ENCODE results near the gene TXNDC16.

Gene TXNDC16

DNA sequence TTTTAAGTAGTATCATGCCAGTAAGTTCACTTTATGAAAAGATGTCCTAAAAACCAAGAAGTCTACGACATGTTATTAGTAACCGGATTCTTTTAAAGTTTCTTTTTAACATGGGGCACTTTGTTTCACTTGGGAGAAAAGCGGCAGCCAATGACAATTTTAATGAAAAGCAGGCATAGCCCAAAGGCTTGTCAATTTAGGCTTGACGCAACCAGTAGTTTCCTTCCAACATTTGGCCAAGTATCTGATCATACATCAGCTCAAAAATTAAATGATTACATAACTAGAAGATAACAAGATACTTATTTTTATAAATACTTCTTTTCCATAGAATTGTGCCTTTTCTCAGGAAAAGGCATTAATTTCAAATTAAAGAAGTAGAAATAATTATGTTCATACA lies 112.8 kb downstream of the TXNDC16 start:
- no peak for DNase-seq (ENCODE audit: extremely low spot score)
- ChIA-PET CTCF (no interaction called here), POLR2A (no interaction called here)
- TF ChIP-seq SUZ12 (IDR thresholded peaks at IDR 0.05) (no peak), BHLHE40 (IDR thresholded peaks at IDR 0.05; ENCODE audit: borderline replicate concordance) (no peak), FOXK2 (IDR thresholded peaks at IDR 0.05) (no peak), CTBP1 (IDR thresholded peaks at IDR 0.05; ENCODE audit: borderline replicate concordance) (no peak), LEF1 (IDR thresholded peaks at IDR 0.05; ENCODE audit: borderline replicate concordance) (no peak), ZNF384 (IDR thresholded peaks at IDR 0.05) (no peak), FOXA1 (IDR thresholded peaks at IDR 0.05) (no peak), L3MBTL2 (conservative IDR thresholded peaks at IDR 0.05) (no peak), NFRKB (IDR thresholded peaks at IDR 0.05) (no peak), FOXM1 (IDR thresholded peaks at IDR 0.05; ENCODE audit: borderline replicate concordance) (no peak), SP1 (IDR thresholded peaks at IDR 0.05) (no peak), ARNT (IDR thresholded peaks at IDR 0.05) (no peak), TARDBP (IDR thresholded peaks at IDR 0.05) (no peak), ELF4 (IDR thresholded peaks at IDR 0.05) (no peak), HDGF (IDR thresholded peaks at IDR 0.05; ENCODE audit: borderline replicate concordance) (no peak)
- TF ChIP-seq, protein P1, sequence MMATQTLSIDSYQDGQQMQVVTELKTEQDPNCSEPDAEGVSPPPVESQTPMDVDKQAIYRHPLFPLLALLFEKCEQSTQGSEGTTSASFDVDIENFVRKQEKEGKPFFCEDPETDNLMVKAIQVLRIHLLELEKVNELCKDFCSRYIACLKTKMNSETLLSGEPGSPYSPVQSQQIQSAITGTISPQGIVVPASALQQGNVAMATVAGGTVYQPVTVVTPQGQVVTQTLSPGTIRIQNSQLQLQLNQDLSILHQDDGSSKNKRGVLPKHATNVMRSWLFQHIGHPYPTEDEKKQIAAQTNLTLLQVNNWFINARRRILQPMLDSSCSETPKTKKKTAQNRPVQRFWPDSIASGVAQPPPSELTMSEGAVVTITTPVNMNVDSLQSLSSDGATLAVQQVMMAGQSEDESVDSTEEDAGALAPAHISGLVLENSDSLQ (IDR thresholded peaks at IDR 0.05): no peak

DNA sequence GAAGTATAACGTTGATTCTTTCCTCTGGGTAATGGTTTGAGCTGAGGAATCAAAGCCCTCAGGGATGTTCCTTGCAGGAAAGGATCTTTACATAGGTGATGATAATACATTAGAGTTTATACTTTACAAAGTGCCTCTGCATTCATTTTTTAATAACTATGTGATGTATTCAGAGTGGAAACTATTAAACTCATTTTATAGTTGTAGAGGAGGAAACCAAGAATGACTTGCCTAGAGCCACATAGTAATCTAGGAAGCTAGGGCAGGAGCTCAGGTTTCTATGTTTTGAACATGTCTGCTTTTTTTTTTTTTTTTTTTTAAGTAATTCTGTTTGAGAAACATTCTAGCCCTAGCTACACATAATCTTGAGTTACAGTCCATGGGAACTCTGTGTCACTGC lies 117.3 kb downstream of the TXNDC16 start:
- POLR2A ChIA-PET: no interaction called here
- no peak for DNase-seq (ENCODE audit: extremely low spot score)
- CTCF ChIA-PET: no interaction called here
- TF ChIP-seq SP1 (IDR thresholded peaks at IDR 0.05) (no peak), TARDBP (IDR thresholded peaks at IDR 0.05) (no peak), HDGF (IDR thresholded peaks at IDR 0.05; ENCODE audit: borderline replicate concordance) (no peak), FOXM1 (IDR thresholded peaks at IDR 0.05; ENCODE audit: borderline replicate concordance) (no peak)

DNA sequence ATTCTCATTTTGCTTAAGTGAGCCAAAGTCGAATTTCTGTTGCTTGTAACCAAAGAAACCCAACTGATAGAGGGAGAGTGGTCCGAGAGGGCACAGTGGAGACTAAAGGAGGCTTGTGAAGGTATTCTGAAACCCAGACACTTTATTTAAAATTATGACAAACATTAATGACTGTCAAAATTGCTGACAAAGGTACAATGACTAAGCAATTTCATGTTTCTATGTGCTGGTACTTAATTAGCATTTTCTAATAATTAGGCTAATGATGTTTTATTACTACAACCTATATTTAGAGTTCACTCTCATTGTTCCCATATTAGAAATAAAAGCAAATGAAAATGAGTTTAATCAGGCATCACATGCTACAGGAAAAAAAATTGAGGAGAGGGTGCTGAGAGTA lies 121.8 kb downstream of the TXNDC16 start:
- no peak for TF ChIP-seq BHLHE40 (IDR thresholded peaks at IDR 0.05; ENCODE audit: borderline replicate concordance)
- TF ChIP-seq ELF4 (IDR thresholded peaks at IDR 0.05): no peak
- no peak for TF ChIP-seq SP1 (IDR thresholded peaks at IDR 0.05)
- TF ChIP-seq HDGF (IDR thresholded peaks at IDR 0.05; ENCODE audit: borderline replicate concordance): no peak
- no peak for TF ChIP-seq L3MBTL2 (conservative IDR thresholded peaks at IDR 0.05)
- TF ChIP-seq SUZ12 (IDR thresholded peaks at IDR 0.05): no peak
- TF ChIP-seq ARNT (IDR thresholded peaks at IDR 0.05): no peak
- TF ChIP-seq CTBP1 (IDR thresholded peaks at IDR 0.05; ENCODE audit: borderline replicate concordance): no peak
- no peak for TF ChIP-seq NFRKB (IDR thresholded peaks at IDR 0.05)
- TF ChIP-seq, protein P1 (IDR thresholded peaks at IDR 0.05): no peak
- no peak for TF ChIP-seq FOXA1 (IDR thresholded peaks at IDR 0.05)
- TF ChIP-seq LEF1 (IDR thresholded peaks at IDR 0.05; ENCODE audit: borderline replicate concordance): no peak
- DNase-seq (ENCODE audit: extremely low spot score): no peak
- ChIA-PET POLR2A (no interaction called here), CTCF (no interaction called here)

DNA sequence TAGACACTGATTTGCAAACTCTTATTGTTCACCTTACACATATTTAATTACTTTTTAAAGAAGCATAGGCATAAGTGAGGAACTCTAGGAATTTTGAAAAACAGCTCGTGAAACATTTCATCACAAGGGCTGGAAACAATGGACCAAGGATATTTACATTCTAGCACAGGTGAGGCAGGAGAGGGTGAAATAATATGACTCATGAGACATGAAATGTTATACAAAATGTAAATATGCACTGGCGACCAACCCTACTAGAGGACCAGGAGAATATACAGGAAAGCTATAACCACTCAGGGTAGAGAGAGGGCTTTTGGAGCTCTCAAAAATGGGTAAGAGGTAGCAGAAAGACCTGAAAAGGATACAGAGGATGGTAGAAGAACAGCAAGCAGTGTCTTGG lies 122.9 kb downstream of the TXNDC16 start:
- no peak for DNase-seq (ENCODE audit: extremely low spot score)
- TF ChIP-seq CTBP1 (IDR thresholded peaks at IDR 0.05; ENCODE audit: borderline replicate concordance) (no peak), ARNT (IDR thresholded peaks at IDR 0.05) (no peak), FOXM1 (IDR thresholded peaks at IDR 0.05; ENCODE audit: borderline replicate concordance) (no peak), ELF4 (IDR thresholded peaks at IDR 0.05) (no peak), FOXK2 (IDR thresholded peaks at IDR 0.05) (no peak), ZNF384 (IDR thresholded peaks at IDR 0.05) (no peak), NFRKB (IDR thresholded peaks at IDR 0.05) (no peak), LEF1 (IDR thresholded peaks at IDR 0.05; ENCODE audit: borderline replicate concordance) (no peak), L3MBTL2 (conservative IDR thresholded peaks at IDR 0.05) (no peak), FOXA1 (IDR thresholded peaks at IDR 0.05) (no peak), TARDBP (IDR thresholded peaks at IDR 0.05) (no peak), HDGF (IDR thresholded peaks at IDR 0.05; ENCODE audit: borderline replicate concordance) (no peak), SUZ12 (IDR thresholded peaks at IDR 0.05) (no peak), BHLHE40 (IDR thresholded peaks at IDR 0.05; ENCODE audit: borderline replicate concordance) (no peak), SP1 (IDR thresholded peaks at IDR 0.05) (no peak)
- TF ChIP-seq, protein P1 (IDR thresholded peaks at IDR 0.05): no peak
- CTCF ChIA-PET: no interaction called here
- POLR2A ChIA-PET: no interaction called here

GRCh38 chr14:52427460-52427859 lies 124.8 kb downstream of the TXNDC16 start:
- ChIA-PET POLR2A (no interaction called here), CTCF (no interaction called here)
- DNase-seq (ENCODE audit: extremely low spot score): no peak
- TF ChIP-seq ELF4 (IDR thresholded peaks at IDR 0.05) (no peak), ARNT (IDR thresholded peaks at IDR 0.05) (no peak), FOXK2 (IDR thresholded peaks at IDR 0.05) (no peak), NFRKB (IDR thresholded peaks at IDR 0.05) (no peak), FOXM1 (IDR thresholded peaks at IDR 0.05; ENCODE audit: borderline replicate concordance) (no peak), FOXA1 (IDR thresholded peaks at IDR 0.05) (no peak), SP1 (IDR thresholded peaks at IDR 0.05) (no peak), BHLHE40 (IDR thresholded peaks at IDR 0.05; ENCODE audit: borderline replicate concordance) (no peak), SUZ12 (IDR thresholded peaks at IDR 0.05) (no peak), TARDBP (IDR thresholded peaks at IDR 0.05) (no peak), HDGF (IDR thresholded peaks at IDR 0.05; ENCODE audit: borderline replicate concordance) (no peak)

DNA sequence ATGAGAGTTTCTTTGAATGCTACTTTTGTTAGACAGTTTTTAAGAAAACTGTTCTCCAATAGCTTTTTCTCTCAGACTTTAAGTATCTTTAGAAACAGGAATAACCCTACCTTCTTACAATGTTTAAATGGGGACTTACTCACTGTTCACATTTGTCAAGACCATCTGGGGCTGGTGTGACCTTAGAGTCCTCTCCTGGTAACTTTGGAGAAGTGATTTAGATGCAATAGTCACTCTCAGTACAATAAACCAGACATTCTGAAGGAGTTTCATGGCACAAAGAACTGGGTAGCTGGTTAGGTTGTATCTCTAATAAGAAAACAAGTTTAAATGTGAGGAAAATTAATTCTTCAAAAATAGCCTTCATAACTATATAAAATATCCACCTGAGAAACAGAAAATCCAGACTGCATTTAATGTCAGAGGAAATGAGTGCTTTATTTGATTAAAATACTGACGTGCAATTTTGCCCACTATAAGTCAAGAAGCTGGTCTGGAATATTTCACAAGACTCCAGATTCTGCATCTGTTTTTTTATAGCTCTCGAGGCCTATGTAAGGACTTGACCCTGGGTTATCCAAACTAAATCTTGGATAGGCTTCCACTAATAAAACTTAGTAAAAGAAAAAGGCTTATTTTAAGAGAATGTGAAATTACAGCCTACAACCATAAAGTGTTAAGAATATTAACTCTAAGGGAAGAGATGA lies 129.5 kb downstream of the TXNDC16 start:
- POLR2A ChIA-PET: no interaction called here
- TF ChIP-seq FOXM1 (IDR thresholded peaks at IDR 0.05; ENCODE audit: borderline replicate concordance) (no peak), BHLHE40 (IDR thresholded peaks at IDR 0.05; ENCODE audit: borderline replicate concordance) (no peak), LEF1 (IDR thresholded peaks at IDR 0.05; ENCODE audit: borderline replicate concordance) (no peak), CTBP1 (IDR thresholded peaks at IDR 0.05; ENCODE audit: borderline replicate concordance) (no peak), SUZ12 (IDR thresholded peaks at IDR 0.05) (no peak), SP1 (IDR thresholded peaks at IDR 0.05) (no peak), NFRKB (IDR thresholded peaks at IDR 0.05) (no peak), FOXK2 (IDR thresholded peaks at IDR 0.05) (no peak), ZNF384 (IDR thresholded peaks at IDR 0.05) (no peak), FOXA1 (IDR thresholded peaks at IDR 0.05) (no peak), TARDBP (IDR thresholded peaks at IDR 0.05) (no peak), L3MBTL2 (conservative IDR thresholded peaks at IDR 0.05) (no peak)

More for the DNA sequence above, 129.5 kb downstream of the TXNDC16 start:
- no peak for DNase-seq (ENCODE audit: extremely low spot score)
- CTCF ChIA-PET: no interaction called here
